CD4-positive, alpha-beta memory T cell (primary cell): ENCODE measurements around the gene CMYA5. TPM values are rescaled to one million over a fixed set of nuclear protein-coding genes. Genes with fewer than 3 reads are reported as not detected.
A peak's percentile ranks its signal among the peaks of the same experiment; 100 is the strongest.

ENCODE experiments used
- CTCF ChIA-PET: fragments of 350-600 bp; sonication (Branson Sonifier 250); formaldehyde crosslinking; loops from one replicate; lab custom pipeline; 2021; ENCODE audit warnings: inconsistent platforms; ENCODE audit not compliant: partially characterized antibody; lab: Charles Lee
- POLR2A ChIA-PET: fragments of 350-600 bp; sonication (Branson Sonifier 250); formaldehyde crosslinking; loops from one replicate; lab custom pipeline; 2021; ENCODE audit not compliant: partially characterized antibody; lab: Charles Lee
- DNase-seq, 5 donors: peaks; one replicate each; pipeline versions ENCODE4 v3.0.0 to v3.0.0-alpha.2; 2020 to 2022; ENCODE audit warnings: mixed read lengths in 1 of 5
- H3K27ac ChIP-seq: one replicate; pipeline ENCODE4 v1.7.0; 2013; ENCODE audit warnings: low read depth, low read length
- H3K27me3 ChIP-seq: 2 replicates; pipeline ENCODE4 v1.7.0; 2013; ENCODE audit warnings: mild to moderate bottlenecking, low read length, moderate library complexity; ENCODE audit not compliant: insufficient read depth
- H3K36me3 ChIP-seq: 2 replicates; pipeline ENCODE4 v1.7.0; 2013; ENCODE audit warnings: mild to moderate bottlenecking, low read length, moderate library complexity; ENCODE audit not compliant: insufficient read depth
- H3K4me1 ChIP-seq: 2 replicates; pipeline ENCODE4 v1.7.0; 2013; ENCODE audit warnings: mild to moderate bottlenecking, low read length, moderate library complexity; ENCODE audit not compliant: insufficient read depth
- H3K4me3 ChIP-seq, 2 donors: one replicate each; pipeline ENCODE4 v1.7.0; 2013; ENCODE audit warnings: low read length in 2 of 2, mild to moderate bottlenecking in 1 of 2
- H3K9me3 ChIP-seq, 2 donors: one replicate each; pipeline ENCODE4 v1.7.0; 2013; ENCODE audit warnings: low read length in 2 of 2, control low read depth in 1 of 2; ENCODE audit not compliant: control insufficient read depth in 1 of 2
- H3K27ac Mint-ChIP-seq, 7 donors: one replicate each; pipeline ENCODE4 v1.8.0; 2020 to 2021; ENCODE audit warnings: mixed read lengths in 7 of 7, mild to moderate bottlenecking in 6 of 7, inconsistent platforms in 3 of 7, moderate library complexity in 3 of 7
- H3K27me3 Mint-ChIP-seq, 2 donors: one replicate each; pipeline ENCODE4 v1.8.0; 2020 to 2021; ENCODE audit warnings: mixed read lengths in 2 of 2
- H3K36me3 Mint-ChIP-seq, 2 donors: one replicate each; pipeline ENCODE4 v1.8.0; 2020 to 2021; ENCODE audit warnings: mixed read lengths in 2 of 2, inconsistent platforms in 1 of 2, mild to moderate bottlenecking in 1 of 2
- H3K4me1 Mint-ChIP-seq, 4 donors: one replicate each; pipeline ENCODE4 v1.8.0; 2020 to 2021; ENCODE audit warnings: mixed read lengths in 4 of 4, mild to moderate bottlenecking in 1 of 4
- H3K4me3 Mint-ChIP-seq, 8 donors: one replicate each; pipeline ENCODE4 v1.8.0; 2020 to 2021; ENCODE audit warnings: mixed read lengths in 8 of 8, mild to moderate bottlenecking in 7 of 8, moderate library complexity in 6 of 8, inconsistent platforms in 3 of 8
- H3K9me3 Mint-ChIP-seq, 8 donors: one replicate each; pipeline ENCODE4 v1.8.0; 2020 to 2021; ENCODE audit warnings: mixed read lengths in 8 of 8, mild to moderate bottlenecking in 5 of 8, inconsistent platforms in 3 of 8, moderate library complexity in 1 of 8
- intact Hi-C: fragments of 100-400 bp; cut with micrococcal nuclease; formaldehyde crosslinking; loops from one replicate; pipeline ENCODE4 v1.15.1; 2023
- polyA plus RNA-seq, 2 donors: library from polyadenylated mRNA; unstranded; fragments of 300-500 nt; fragmentation: Illumina TruSeq; gene quantifications; one replicate each; pipeline ENCODE4 v1.2.3, GENCODE V29; 2021
- total RNA-seq, 2 experiments: library from RNA; stranded (reverse); gene quantifications; one replicate each; pipeline ENCODE4 v1.2.3, GENCODE V29; 2021

The CMYA5 gene
- total RNA-seq (under 1 TPM; 0.17 to 0.20 TPM), polyA plus RNA-seq (under 1 TPM; 0.07 to 0.19 TPM)

GRCh38 chr5:79689541-79690466 lies at the start of gene CMYA5:
TSS of gene CMYA5 (plus strand) at chr5:79689836. CDS start at chr5:79689908, 72 bp downstream.
- intact Hi-C loops, result no loop called here
- Mint-ChIP-seq H3K4me1 (peaks cover 0 to 9% (median 3%) of the 10 kb centered on the region in 4 donors), H3K27me3 (no peaks in the 10 kb centered on the region), H3K4me3 (no peak within 1 kb of the TSS), H3K27ac (peak within 1 kb of the TSS in 1 of 7 donors; percentile 39), H3K36me3 (peaks cover 37 to 43% of the 10 kb centered on the region in 2 donors), H3K9me3 (peaks cover 0 to 2% (median 0%) of the 10 kb centered on the region in 8 donors)
- POLR2A ChIA-PET, result no interaction called here
- no peaks in the 10 kb centered on the region for H3K9me3 ChIP-seq
- no peaks in the 10 kb centered on the region for H3K27me3 ChIP-seq
- CTCF ChIA-PET, result interaction anchor here (1.2 kb wide), 1 partner anchor 11 kb away, joined by 3 read pairs; no protein-coding TSS in a partner anchor
- H3K4me3 ChIP-seq, result no peak within 1 kb of the TSS
- H3K27ac ChIP-seq, result no peak within 1 kb of the TSS
- no peak for DNase-seq
- H3K36me3 ChIP-seq, result peaks cover 4% of the 10 kb centered on the region
- no peaks in the 10 kb centered on the region for H3K4me1 ChIP-seq

- no peak for DNase-seq
- Histone ChIP-seq H3K9me3 (no peaks in the 10 kb centered on the region), H3K4me1 (no peaks in the 10 kb centered on the region), H3K4me3 (no peak overlapping the region), H3K36me3 (peaks cover 17% of the 10 kb centered on the region), H3K27ac (no peak overlapping the region), H3K27me3 (no peaks in the 10 kb centered on the region)
- no peak overlapping the region for H3K4me3 Mint-ChIP-seq
- ChIA-PET CTCF (no interaction called here), POLR2A (no interaction called here)
- H3K36me3 Mint-ChIP-seq, result peaks cover 31 to 71% of the 10 kb centered on the region in 2 donors
- intact Hi-C loops, result no loop called here
- H3K4me1 Mint-ChIP-seq, result peaks cover 11 to 23% (median 18%) of the 10 kb centered on the region in 4 donors
- no peaks in the 10 kb centered on the region for H3K9me3 Mint-ChIP-seq
- H3K27me3 Mint-ChIP-seq, result no peaks in the 10 kb centered on the region
- no peak overlapping the region for H3K27ac Mint-ChIP-seq
Measured at GRCh38 chr5:79640571-79641055, 49.0 kb upstream of the CMYA5 start.

GRCh38 chr5:79641414-79641813 lies 48.2 kb upstream of the CMYA5 start:
- no peak overlapping the region for H3K4me3 Mint-ChIP-seq
- CTCF ChIA-PET, result no interaction called here
- H3K27me3 Mint-ChIP-seq, result no peaks in the 10 kb centered on the region
- no peaks in the 10 kb centered on the region for H3K27me3 ChIP-seq
- H3K9me3 Mint-ChIP-seq, result no peaks in the 10 kb centered on the region
- no peak overlapping the region for H3K27ac Mint-ChIP-seq
- no peaks in the 10 kb centered on the region for H3K9me3 ChIP-seq
- H3K4me1 ChIP-seq, result no peaks in the 10 kb centered on the region
- peaks cover 11 to 21% (median 20%) of the 10 kb centered on the region in 4 donors for H3K4me1 Mint-ChIP-seq
- no peak for DNase-seq
- H3K36me3 ChIP-seq, result peaks cover 24% of the 10 kb centered on the region
- intact Hi-C loops, result no loop called here
- no peak overlapping the region for H3K4me3 ChIP-seq
- POLR2A ChIA-PET, result no interaction called here
- no peak overlapping the region for H3K27ac ChIP-seq
- H3K36me3 Mint-ChIP-seq, result peaks cover 37 to 71% of the 10 kb centered on the region in 2 donors

- CTCF ChIA-PET, result no interaction called here
- Histone ChIP-seq H3K27me3 (no peaks in the 10 kb centered on the region), H3K27ac (no peak overlapping the region), H3K36me3 (peaks cover 30% of the 10 kb centered on the region), H3K4me3 (no peak overlapping the region), H3K4me1 (no peaks in the 10 kb centered on the region), H3K9me3 (no peaks in the 10 kb centered on the region)
- POLR2A ChIA-PET, result no interaction called here
- Mint-ChIP-seq H3K4me1 (peaks cover 11 to 21% (median 19%) of the 10 kb centered on the region in 4 donors), H3K27ac (no peak overlapping the region), H3K36me3 (peaks cover 44 to 72% of the 10 kb centered on the region in 2 donors), H3K4me3 (no peak overlapping the region), H3K9me3 (no peaks in the 10 kb centered on the region), H3K27me3 (no peaks in the 10 kb centered on the region)
- intact Hi-C loops, result no loop called here
- DNase-seq, result no peak
Measured at GRCh38 chr5:79642210-79642609, 47.4 kb upstream of the CMYA5 start.

- no peaks in the 10 kb centered on the region for H3K9me3 ChIP-seq
- H3K36me3 ChIP-seq, result peaks cover 16% of the 10 kb centered on the region
- ChIA-PET CTCF (no interaction called here), POLR2A (no interaction called here)
- Mint-ChIP-seq H3K27ac (no peak overlapping the region), H3K4me3 (no peak overlapping the region), H3K4me1 (peaks cover 0 to 3% (median 0%) of the 10 kb centered on the region in 4 donors), H3K27me3 (no peaks in the 10 kb centered on the region), H3K9me3 (no peaks in the 10 kb centered on the region), H3K36me3 (peaks cover 29 to 53% of the 10 kb centered on the region in 2 donors)
- H3K27me3 ChIP-seq, result no peaks in the 10 kb centered on the region
- no peak overlapping the region for H3K4me3 ChIP-seq
- intact Hi-C loops, result no loop called here
- H3K4me1 ChIP-seq, result no peaks in the 10 kb centered on the region
- no peak overlapping the region for H3K27ac ChIP-seq
- no peak for DNase-seq
Measured at GRCh38 chr5:79653843-79654242, 35.8 kb upstream of the CMYA5 start.

GRCh38 chr5:79663212-79663611 lies 26.4 kb upstream of the CMYA5 start:
- H3K4me3 Mint-ChIP-seq, result no peak overlapping the region
- intact Hi-C loops, result no loop called here
- H3K4me3 ChIP-seq, result no peak overlapping the region
- H3K9me3 Mint-ChIP-seq, result peaks cover 0 to 2% (median 0%) of the 10 kb centered on the region in 8 donors
- H3K9me3 ChIP-seq, result no peaks in the 10 kb centered on the region
- ChIA-PET CTCF (no interaction called here), POLR2A (no interaction called here)
- no peak for DNase-seq
- peaks cover 39 to 48% of the 10 kb centered on the region in 2 donors for H3K36me3 Mint-ChIP-seq
- no peaks in the 10 kb centered on the region for H3K4me1 ChIP-seq
- peaks cover 11% of the 10 kb centered on the region for H3K36me3 ChIP-seq
- no peaks in the 10 kb centered on the region for H3K27me3 ChIP-seq
- no peaks in the 10 kb centered on the region for H3K27me3 Mint-ChIP-seq
- peaks cover 0 to 5% (median 0%) of the 10 kb centered on the region in 4 donors for H3K4me1 Mint-ChIP-seq
- H3K27ac Mint-ChIP-seq, result peak overlapping the region in 1 of 7 donors; percentile 31
- no peak overlapping the region for H3K27ac ChIP-seq

GRCh38 chr5:79666758-79667157 lies 22.9 kb upstream of the CMYA5 start:
- H3K27ac Mint-ChIP-seq, result no peak overlapping the region
- H3K36me3 Mint-ChIP-seq, result peaks cover 42 to 52% of the 10 kb centered on the region in 2 donors
- H3K27me3 Mint-ChIP-seq, result no peaks in the 10 kb centered on the region
- H3K27me3 ChIP-seq, result no peaks in the 10 kb centered on the region
- H3K4me1 Mint-ChIP-seq, result peaks cover 0 to 5% (median 0%) of the 10 kb centered on the region in 4 donors
- H3K27ac ChIP-seq, result no peak overlapping the region
- H3K9me3 ChIP-seq, result no peaks in the 10 kb centered on the region
- no peak for DNase-seq
- no peaks in the 10 kb centered on the region for H3K9me3 Mint-ChIP-seq
- H3K4me3 ChIP-seq, result no peak overlapping the region
- ChIA-PET CTCF (interaction anchor here (1.4 kb wide), 1 partner anchor 13 kb away, joined by 3 read pairs; no protein-coding TSS in a partner anchor), POLR2A (no interaction called here)
- peaks cover 11% of the 10 kb centered on the region for H3K36me3 ChIP-seq
- no peaks in the 10 kb centered on the region for H3K4me1 ChIP-seq
- intact Hi-C loops, result no loop called here
- no peak overlapping the region for H3K4me3 Mint-ChIP-seq
